Measurements from ENCODE around the gene RNF167. TPM values are rescaled to one million over a fixed set of nuclear protein-coding genes. Genes with fewer than 3 reads are reported as not detected.
"Not testable (repeated sequence)": the region's sequence is repeated elsewhere in the genome, so short reads cannot be mapped to it uniquely, and the experiment has no call there.

Gene RNF167
- total and polyA plus RNA-seq, 4 donors: 15.9 to 72.6 (median 24.4) TPM

- TF ChIP-seq RAD21 (IDR thresholded peaks at IDR 0.05) (peak; percentile 66 to 80), GABPA (IDR thresholded peaks at IDR 0.05 in 1 of 2, conservative IDR thresholded peaks at IDR 0.05 in 1 of 2) (no peak), FOXA2 (IDR thresholded peaks at IDR 0.05) (no peak), ZBTB33 (IDR thresholded peaks at IDR 0.05) (no peak), TAF1 (conservative IDR thresholded peaks at IDR 0.05) (no peak), NR2F2 (IDR thresholded peaks at IDR 0.05) (no peak), JUND (IDR thresholded peaks at IDR 0.05) (no peak), FOXA1 (IDR thresholded peaks at IDR 0.05) (no peak), CTCF (IDR thresholded peaks at IDR 0.05; ENCODE audit: low read depth, low read length, missing input control) (peak; percentile 72)
- Histone ChIP-seq H3K9ac (ENCODE audit: low read depth in 1 of 2, low read length in 2 of 2) (peak within 1 kb of the TSS in 1 of 2 donors; percentile 16), H3K27me3 (ENCODE audit: control insufficient read depth in 4 of 4, insufficient read depth in 4 of 4, low read length in 3 of 4) (no peaks in the 10 kb centered on the region), H3K36me3 (ENCODE audit: control insufficient read depth in 4 of 4, insufficient read depth in 3 of 4, low read depth in 1 of 4, low read length in 3 of 4) (no peaks in the 10 kb centered on the region), H3K4me1 (ENCODE audit: control insufficient read depth in 4 of 4, insufficient read depth in 4 of 4, low read length in 3 of 4) (peaks cover 7 to 29% (median 19%) of the 10 kb centered on the region in 4 donors), H3K27ac (ENCODE audit: low read depth in 1 of 2, low read length in 2 of 2) (peak within 1 kb of the TSS; percentile 36 to 45), H3K9me3 (ENCODE audit: control insufficient read depth in 4 of 4, low read length in 3 of 4) (no peaks in the 10 kb centered on the region), H3K4me3 (ENCODE audit: low read depth in 1 of 3, low read length in 3 of 3) (no peak within 1 kb of the TSS)
- peak; percentile 83 for DNase-seq (ENCODE audit: low spot score)
- 21% methylated on average over 10 of the region's 10 CpGs for WGBS
Observed at GRCh38 chr17:4903051-4903818, 36.8 kb upstream of the RNF167 start, which contains the start of gene CHRNE. CHRNE (minus strand) TSS chr17:4903098; CDS start chr17:4903063, 35 bp downstream.

GRCh38 chr17:4906642-4907041, 33.4 kb upstream of the RNF167 start:
- H3K27me3 ChIP-seq (ENCODE audit: control insufficient read depth in 4 of 4, insufficient read depth in 4 of 4, low read length in 3 of 4); H3K27ac ChIP-seq (ENCODE audit: low read depth in 1 of 2, low read length in 2 of 2); H3K36me3 ChIP-seq (ENCODE audit: control insufficient read depth in 4 of 4, insufficient read depth in 3 of 4, low read depth in 1 of 4, low read length in 3 of 4); DNase-seq (ENCODE audit: low spot score); H3K9me3 ChIP-seq (ENCODE audit: control insufficient read depth in 4 of 4, low read length in 3 of 4); H3K9ac ChIP-seq (ENCODE audit: low read depth in 1 of 2, low read length in 2 of 2); H3K4me3 ChIP-seq (ENCODE audit: low read depth in 1 of 3, low read length in 3 of 3): not testable (repeated sequence)
- peaks cover 5 to 26% (median 17%) of the 10 kb centered on the region in 4 donors for H3K4me1 ChIP-seq (ENCODE audit: control insufficient read depth in 4 of 4, insufficient read depth in 4 of 4, low read length in 3 of 4)

DNA sequence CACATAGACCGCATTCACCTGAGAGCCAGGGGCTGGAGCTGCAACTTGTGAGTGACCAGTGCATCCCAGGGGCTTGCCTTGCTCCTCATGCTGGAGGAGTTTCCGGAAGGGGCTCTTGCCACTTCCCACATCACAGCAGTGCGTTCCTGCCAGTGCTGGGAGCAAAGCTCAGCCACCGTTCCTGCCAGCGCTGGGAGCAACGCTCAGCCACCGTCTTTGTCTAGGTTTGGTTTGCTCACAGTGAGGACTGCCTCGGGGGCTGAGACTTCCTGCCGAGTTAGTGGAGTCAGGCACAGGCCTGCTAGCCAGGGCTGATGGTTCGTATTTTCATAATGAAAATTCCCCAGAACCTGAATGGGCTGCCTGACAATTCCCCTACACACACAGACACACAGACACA, 31.8 kb upstream of the RNF167 start:
- peak overlapping the region; percentile 35 to 39 for H3K27ac ChIP-seq (ENCODE audit: low read depth in 1 of 2, low read length in 2 of 2)
- peak; percentile 45 for TF ChIP-seq SP1 (IDR thresholded peaks at IDR 0.05)
- peak in 1 of 2 donors; percentile 23 for TF ChIP-seq GABPA (IDR thresholded peaks at IDR 0.05 in 1 of 2, conservative IDR thresholded peaks at IDR 0.05 in 1 of 2)
- no peak for TF ChIP-seq REST (IDR thresholded peaks at IDR 0.05)
- no peak for TF ChIP-seq NR2F2 (IDR thresholded peaks at IDR 0.05)
- TF ChIP-seq HNF4A (conservative IDR thresholded peaks at IDR 0.05): peak; percentile 27 to 68
- no peaks in the 10 kb centered on the region for H3K27me3 ChIP-seq (ENCODE audit: control insufficient read depth in 4 of 4, insufficient read depth in 4 of 4, low read length in 3 of 4)
- no peaks in the 10 kb centered on the region for H3K9me3 ChIP-seq (ENCODE audit: control insufficient read depth in 4 of 4, low read length in 3 of 4)
- H3K36me3 ChIP-seq (ENCODE audit: control insufficient read depth in 4 of 4, insufficient read depth in 3 of 4, low read depth in 1 of 4, low read length in 3 of 4): no peaks in the 10 kb centered on the region
- H3K9ac ChIP-seq (ENCODE audit: low read depth in 1 of 2, low read length in 2 of 2): peak overlapping the region in 1 of 2 donors; percentile 15
- peaks cover 5 to 24% (median 16%) of the 10 kb centered on the region in 4 donors for H3K4me1 ChIP-seq (ENCODE audit: control insufficient read depth in 4 of 4, insufficient read depth in 4 of 4, low read length in 3 of 4)
- WGBS: 32% methylated on average over 10 of the region's 10 CpGs
- DNase-seq (ENCODE audit: low spot score): no peak
- no peak overlapping the region for H3K4me3 ChIP-seq (ENCODE audit: low read depth in 1 of 3, low read length in 3 of 3)

All from liver (tissue), 9 donors.